ENCODE results near the gene SLC26A1. TPM values are rescaled to one million over a fixed set of nuclear protein-coding genes. Genes with fewer than 3 reads are reported as not detected.

The SLC26A1 gene
- total RNA-seq, 1 experiment from 2014 or later: 0.16 TPM

GRCh38 chr4:1023895-1024740, 30.9 kb upstream of the SLC26A1 start:
- Mint-ChIP-seq H3K27me3 (ENCODE audit: insufficient read depth, unreplicated experiment) (no peaks in the 10 kb centered on the region), H3K4me3 (ENCODE audit: unreplicated experiment) (no peak overlapping the region), H3K27ac (ENCODE audit: low read depth, unreplicated experiment) (no peak overlapping the region), H3K36me3 (ENCODE audit: insufficient read depth, unreplicated experiment) (peaks cover 20% of the 10 kb centered on the region), H3K9me3 (ENCODE audit: unreplicated experiment) (no peaks in the 10 kb centered on the region), H3K4me1 (ENCODE audit: insufficient read depth, unreplicated experiment) (no peaks in the 10 kb centered on the region)
- TF ChIP-seq, protein P1, sequence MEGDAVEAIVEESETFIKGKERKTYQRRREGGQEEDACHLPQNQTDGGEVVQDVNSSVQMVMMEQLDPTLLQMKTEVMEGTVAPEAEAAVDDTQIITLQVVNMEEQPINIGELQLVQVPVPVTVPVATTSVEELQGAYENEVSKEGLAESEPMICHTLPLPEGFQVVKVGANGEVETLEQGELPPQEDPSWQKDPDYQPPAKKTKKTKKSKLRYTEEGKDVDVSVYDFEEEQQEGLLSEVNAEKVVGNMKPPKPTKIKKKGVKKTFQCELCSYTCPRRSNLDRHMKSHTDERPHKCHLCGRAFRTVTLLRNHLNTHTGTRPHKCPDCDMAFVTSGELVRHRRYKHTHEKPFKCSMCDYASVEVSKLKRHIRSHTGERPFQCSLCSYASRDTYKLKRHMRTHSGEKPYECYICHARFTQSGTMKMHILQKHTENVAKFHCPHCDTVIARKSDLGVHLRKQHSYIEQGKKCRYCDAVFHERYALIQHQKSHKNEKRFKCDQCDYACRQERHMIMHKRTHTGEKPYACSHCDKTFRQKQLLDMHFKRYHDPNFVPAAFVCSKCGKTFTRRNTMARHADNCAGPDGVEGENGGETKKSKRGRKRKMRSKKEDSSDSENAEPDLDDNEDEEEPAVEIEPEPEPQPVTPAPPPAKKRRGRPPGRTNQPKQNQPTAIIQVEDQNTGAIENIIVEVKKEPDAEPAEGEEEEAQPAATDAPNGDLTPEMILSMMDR (IDR thresholded peaks at IDR 0.05; ENCODE audit: unreplicated experiment): no peak
- POLR2A ChIA-PET: no interaction called here
- DNase-seq (ENCODE audit: unreplicated experiment): no peak
- CTCF ChIA-PET: no interaction called here
- intact Hi-C loops (cut with micrococcal nuclease): no loop called here
- BruUV-seq (replicated peaks): no TSS peak

DNA sequence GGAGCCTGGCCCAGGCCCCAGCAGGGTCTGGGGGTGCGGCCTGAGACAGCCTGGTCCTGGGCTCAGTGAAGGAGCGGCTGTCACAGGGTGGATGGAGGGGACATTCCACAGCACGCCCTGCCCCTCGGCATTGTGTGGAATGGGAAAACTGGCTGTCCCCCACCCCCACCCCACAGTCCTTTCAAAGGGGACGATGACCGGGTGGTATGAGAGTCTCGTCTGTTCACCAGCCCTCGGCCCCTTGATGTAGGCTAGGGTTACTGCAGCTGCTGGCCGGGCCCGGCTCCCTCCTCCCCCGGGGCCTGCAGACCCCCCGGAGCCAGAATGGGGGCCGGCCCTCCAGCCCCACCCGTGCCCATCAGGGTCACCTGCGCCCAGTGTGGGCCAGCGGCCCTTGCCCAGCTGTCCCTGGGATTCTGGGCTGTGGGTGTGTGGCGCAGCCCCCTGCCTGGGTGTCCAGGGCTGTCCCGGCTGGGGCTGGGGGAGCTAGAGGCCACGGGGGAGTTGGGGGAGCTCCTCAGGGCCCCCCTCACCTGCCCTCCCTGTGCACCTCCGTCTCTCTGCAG, 30.0 kb upstream of the SLC26A1 start:
- no peak overlapping the region for H3K27ac Mint-ChIP-seq (ENCODE audit: low read depth, unreplicated experiment)
- no peak for DNase-seq (ENCODE audit: unreplicated experiment)
- no TSS peak for BruUV-seq (replicated peaks)
- no peaks in the 10 kb centered on the region for H3K4me1 Mint-ChIP-seq (ENCODE audit: insufficient read depth, unreplicated experiment)
- intact Hi-C loops (cut with micrococcal nuclease): no loop called here
- H3K9me3 Mint-ChIP-seq (ENCODE audit: unreplicated experiment): no peaks in the 10 kb centered on the region
- H3K36me3 Mint-ChIP-seq (ENCODE audit: insufficient read depth, unreplicated experiment): peaks cover 19% of the 10 kb centered on the region
- POLR2A ChIA-PET: no interaction called here
- CTCF ChIA-PET: no interaction called here
- TF ChIP-seq, protein P1 (IDR thresholded peaks at IDR 0.05; ENCODE audit: unreplicated experiment): no peak
- no peaks in the 10 kb centered on the region for H3K27me3 Mint-ChIP-seq (ENCODE audit: insufficient read depth, unreplicated experiment)
- H3K4me3 Mint-ChIP-seq (ENCODE audit: unreplicated experiment): no peak overlapping the region

GRCh38 chr4:1022739-1023066, 29.5 kb upstream of the SLC26A1 start:
- H3K36me3 Mint-ChIP-seq (ENCODE audit: insufficient read depth, unreplicated experiment): peaks cover 20% of the 10 kb centered on the region
- H3K4me3 Mint-ChIP-seq (ENCODE audit: unreplicated experiment): no peak overlapping the region
- ChIA-PET CTCF (no interaction called here), POLR2A (no interaction called here)
- TF ChIP-seq, protein P1 (IDR thresholded peaks at IDR 0.05; ENCODE audit: unreplicated experiment): no peak
- BruUV-seq (replicated peaks): no TSS peak
- H3K27ac Mint-ChIP-seq (ENCODE audit: low read depth, unreplicated experiment): no peak overlapping the region
- H3K27me3 Mint-ChIP-seq (ENCODE audit: insufficient read depth, unreplicated experiment): no peaks in the 10 kb centered on the region
- no peaks in the 10 kb centered on the region for H3K4me1 Mint-ChIP-seq (ENCODE audit: insufficient read depth, unreplicated experiment)
- DNase-seq (ENCODE audit: unreplicated experiment): no peak
- no peaks in the 10 kb centered on the region for H3K9me3 Mint-ChIP-seq (ENCODE audit: unreplicated experiment)
- intact Hi-C loops (cut with micrococcal nuclease): no loop called here

DNA sequence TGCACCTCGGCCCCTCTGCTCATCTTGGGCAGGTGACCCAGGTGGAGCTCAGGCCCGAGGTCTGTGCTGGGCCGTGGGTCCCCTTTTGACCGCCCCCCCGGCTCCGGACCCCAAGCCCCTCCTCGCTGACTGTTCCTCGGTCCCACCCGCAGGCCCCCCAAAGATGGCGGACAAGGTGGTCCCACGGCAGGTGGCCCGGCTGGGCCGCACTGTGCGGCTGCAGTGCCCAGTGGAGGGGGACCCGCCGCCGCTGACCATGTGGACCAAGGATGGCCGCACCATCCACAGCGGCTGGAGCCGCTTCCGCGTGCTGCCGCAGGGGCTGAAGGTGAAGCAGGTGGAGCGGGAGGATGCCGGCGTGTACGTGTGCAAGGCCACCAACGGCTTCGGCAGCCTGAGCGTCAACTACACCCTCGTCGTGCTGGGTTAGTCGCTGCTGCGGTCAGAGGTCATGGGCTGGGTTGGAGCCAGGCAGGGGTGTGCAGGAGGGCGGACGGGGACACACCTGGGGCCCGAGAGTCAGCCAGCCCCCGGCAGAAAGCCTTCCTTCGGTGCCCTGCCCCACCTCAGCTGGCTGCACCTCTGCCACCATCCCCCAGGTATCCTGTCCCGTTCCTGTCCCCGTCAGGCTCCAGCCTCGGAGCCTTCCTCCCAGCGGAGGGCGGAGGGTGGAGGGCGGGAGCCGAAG, 29.0 kb upstream of the SLC26A1 start:
- ChIA-PET CTCF (no interaction called here), POLR2A (no interaction called here)
- BruUV-seq (replicated peaks): no TSS peak
- Mint-ChIP-seq H3K27me3 (ENCODE audit: insufficient read depth, unreplicated experiment) (no peaks in the 10 kb centered on the region), H3K27ac (ENCODE audit: low read depth, unreplicated experiment) (no peak overlapping the region), H3K9me3 (ENCODE audit: unreplicated experiment) (no peaks in the 10 kb centered on the region), H3K4me1 (ENCODE audit: insufficient read depth, unreplicated experiment) (no peaks in the 10 kb centered on the region), H3K4me3 (ENCODE audit: unreplicated experiment) (no peak overlapping the region), H3K36me3 (ENCODE audit: insufficient read depth, unreplicated experiment) (peaks cover 25% of the 10 kb centered on the region)
- intact Hi-C loops (cut with micrococcal nuclease): no loop called here
- TF ChIP-seq, protein P1 (IDR thresholded peaks at IDR 0.05; ENCODE audit: unreplicated experiment): no peak
- DNase-seq (ENCODE audit: unreplicated experiment): no peak
